KOPT-K1 (cell line): ENCODE data around the gene RAB8A.
"Not testable (repeated sequence)": the region's sequence is repeated elsewhere in the genome, so short reads cannot be mapped to it uniquely, and the experiment has no call there.

Experiments used
- H3K27ac ChIP-seq: fragments of 200-600 bp; sonication (generic); 2 replicates; pipeline ENCODE4 v1.5.1; 2016; ENCODE audit warnings: antibody characterized with exemption, mild to moderate bottlenecking, low read depth, low read length; ENCODE audit not compliant: poor library complexity, severe bottlenecking
- H3K36me3 ChIP-seq: fragments of 200-600 bp; sonication (generic); 2 replicates; pipeline ENCODE4 v1.5.1; 2017; ENCODE audit warnings: antibody characterized with exemption, mild to moderate bottlenecking, low read length, moderate library complexity; ENCODE audit not compliant: insufficient read depth
- H3K9me3 ChIP-seq: fragments of 200-600 bp; sonication (generic); 2 replicates; pipeline ENCODE4 v1.5.1; 2017; ENCODE audit warnings: antibody characterized with exemption, low read length, mild to moderate bottlenecking; ENCODE audit not compliant: insufficient read depth, poor library complexity, severe bottlenecking

Gene RAB8A

DNA sequence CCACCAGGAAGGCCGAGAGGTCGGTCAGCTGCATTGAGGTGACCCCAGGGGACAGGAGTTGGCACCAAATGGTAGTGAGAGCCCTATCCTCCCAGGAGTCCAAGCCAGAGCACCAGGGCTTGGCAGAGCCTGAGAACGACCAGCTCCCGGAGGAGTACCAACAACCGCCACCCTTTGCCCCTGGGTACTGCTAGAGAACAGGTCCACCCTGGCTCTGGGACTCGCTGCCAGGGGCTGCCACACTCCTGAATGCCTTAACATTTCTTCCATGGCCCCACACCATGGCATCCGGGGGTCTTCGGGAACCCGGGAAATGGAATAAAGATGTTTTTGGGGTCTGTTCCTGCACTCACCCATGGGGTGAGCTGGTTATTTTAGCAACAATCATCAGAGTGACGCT, 45.9 kb downstream of the RAB8A start:
- H3K36me3 ChIP-seq: no peaks in the 10 kb centered on the region
- H3K27ac ChIP-seq: no peak overlapping the region
- no peaks in the 10 kb centered on the region for H3K9me3 ChIP-seq

GRCh38 chr19:16159655-16160054, 48.0 kb downstream of the RAB8A start:
- no peak overlapping the region for H3K27ac ChIP-seq
- H3K9me3 ChIP-seq: no peaks in the 10 kb centered on the region
- H3K36me3 ChIP-seq: no peaks in the 10 kb centered on the region

GRCh38 chr19:16160445-16160942, 48.8 kb downstream of the RAB8A start:
- Histone ChIP-seq H3K9me3 (no peaks in the 10 kb centered on the region), H3K36me3 (no peaks in the 10 kb centered on the region), H3K27ac (no peak overlapping the region)

DNA sequence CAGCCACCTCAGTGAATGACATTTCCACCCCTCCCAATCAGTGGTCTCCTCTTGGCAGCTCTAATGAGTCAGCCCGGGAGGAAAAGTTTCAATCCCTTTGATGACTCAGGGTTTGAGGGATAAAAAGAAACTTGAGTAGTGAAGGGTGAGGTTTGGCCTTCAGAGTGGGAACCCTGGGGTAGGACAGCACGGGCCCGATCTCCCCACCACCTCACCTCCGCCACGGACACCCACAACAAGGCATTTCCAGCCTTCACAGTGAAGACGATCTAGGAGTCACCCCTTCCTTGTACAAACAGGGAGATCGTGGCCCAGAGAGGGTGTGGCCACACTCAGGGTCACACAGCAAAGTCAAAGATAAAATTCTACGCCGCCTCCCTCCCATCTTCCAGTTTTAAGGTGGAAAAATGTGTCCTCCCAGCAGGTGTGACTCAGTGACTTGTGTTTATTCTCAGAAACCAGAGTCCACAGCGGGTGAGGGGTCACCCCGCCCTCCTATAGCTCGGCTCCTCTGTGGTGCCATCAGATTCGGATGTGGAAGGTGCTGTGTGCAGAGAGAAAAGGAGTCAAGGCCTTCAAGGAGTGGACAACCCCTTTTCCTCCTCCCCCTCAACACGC, 49.4 kb downstream of the RAB8A start:
- H3K27ac ChIP-seq: no peak overlapping the region
- H3K36me3 ChIP-seq: no peaks in the 10 kb centered on the region
- no peaks in the 10 kb centered on the region for H3K9me3 ChIP-seq

GRCh38 chr19:16161840-16162239, 50.2 kb downstream of the RAB8A start:
- H3K27ac ChIP-seq: no peak overlapping the region
- H3K36me3 ChIP-seq: no peaks in the 10 kb centered on the region
- H3K9me3 ChIP-seq: no peaks in the 10 kb centered on the region

- Histone ChIP-seq H3K27ac (no peak overlapping the region), H3K9me3 (no peaks in the 10 kb centered on the region), H3K36me3 (no peaks in the 10 kb centered on the region)
Measured at GRCh38 chr19:16164222-16164890, 52.7 kb downstream of the RAB8A start.

DNA sequence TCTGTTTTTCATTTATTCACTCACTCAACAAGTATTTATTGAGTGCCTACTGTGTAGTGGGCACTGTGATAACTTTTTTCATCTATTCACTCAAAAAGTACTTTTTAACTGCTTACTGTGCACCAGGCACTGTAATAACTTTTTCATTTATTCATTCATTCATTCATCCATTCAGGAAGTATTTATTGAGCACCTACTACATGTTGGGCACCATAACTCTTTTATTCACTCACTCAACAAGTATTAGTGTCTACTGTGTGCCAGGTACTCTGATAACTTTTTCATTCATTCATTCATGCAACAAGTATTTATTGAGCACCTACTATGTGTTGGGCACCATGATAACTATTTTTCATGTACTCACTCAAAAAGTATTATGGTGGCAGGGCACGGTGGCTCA, 54.7 kb downstream of the RAB8A start:
- Histone ChIP-seq H3K9me3 (no peaks in the 10 kb centered on the region), H3K36me3 (no peaks in the 10 kb centered on the region), H3K27ac (no peak overlapping the region)

DNA sequence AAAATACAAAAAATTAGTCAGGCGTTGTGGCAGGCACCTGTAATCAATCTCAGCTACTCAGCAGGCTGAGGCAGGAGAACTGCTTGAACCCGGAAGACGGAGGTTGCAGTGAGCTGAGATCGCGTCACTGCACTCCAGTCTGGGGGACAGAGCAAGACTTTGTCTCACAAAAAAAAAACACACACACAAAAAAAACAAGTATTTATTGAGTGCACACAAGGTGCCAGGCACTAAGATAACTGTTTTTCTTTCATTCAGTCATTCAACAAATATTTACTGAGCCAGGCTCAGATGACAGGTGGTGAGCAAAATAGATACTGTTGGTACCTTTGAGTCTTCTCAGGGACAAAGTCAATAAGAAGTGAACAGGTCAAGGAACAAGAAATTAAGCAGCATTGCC, 55.4 kb downstream of the RAB8A start:
- Histone ChIP-seq H3K9me3 (no peaks in the 10 kb centered on the region), H3K36me3 (no peaks in the 10 kb centered on the region), H3K27ac (no peak overlapping the region)

- H3K36me3 ChIP-seq: no peaks in the 10 kb centered on the region
- H3K9me3 ChIP-seq: no peaks in the 10 kb centered on the region
- H3K27ac ChIP-seq: no peak overlapping the region
Measured at GRCh38 chr19:16168465-16169081, 56.9 kb downstream of the RAB8A start.

GRCh38 chr19:16170134-16170533, 58.4 kb downstream of the RAB8A start:
- Histone ChIP-seq H3K36me3 (no peaks in the 10 kb centered on the region), H3K9me3 (peaks cover 4% of the 10 kb centered on the region), H3K27ac (no peak overlapping the region)

- Histone ChIP-seq H3K27ac (no peak overlapping the region), H3K36me3 (no peaks in the 10 kb centered on the region), H3K9me3 (peaks cover 12% of the 10 kb centered on the region)
Measured at GRCh38 chr19:16175954-16176353, 64.3 kb downstream of the RAB8A start.

- not testable (repeated sequence) for H3K36me3 ChIP-seq, H3K27ac ChIP-seq
- peaks cover 12% of the 10 kb centered on the region for H3K9me3 ChIP-seq
Measured at GRCh38 chr19:16178866-16179265, 67.2 kb downstream of the RAB8A start.

GRCh38 chr19:16180611-16181010, 68.9 kb downstream of the RAB8A start:
- H3K9me3 ChIP-seq: peaks cover 3% of the 10 kb centered on the region
- no peaks in the 10 kb centered on the region for H3K36me3 ChIP-seq
- H3K27ac ChIP-seq: no peak overlapping the region
